Activated T-cell treated with anti-CD3 and anti-CD28 coated beads for 1 hour (primary cell): ENCODE measurements around the gene DCXR.

Experiments used
- DNase-seq: peaks from one replicate; pipeline ENCODE4 v3.0.0-alpha.2; 2020; ENCODE audit warnings: low read depth

The DCXR gene

GRCh38 chr17:82055023-82055964 lies 17.8 kb upstream of the DCXR start:
- DNase-seq: no peak

- DNase-seq: no peak
These were observed 17.0 kb upstream of the DCXR start for GRCh38 chr17:82054351-82055022.

GRCh38 chr17:82053556-82054263 lies 16.2 kb upstream of the DCXR start:
- DNase-seq: no peak

GRCh38 chr17:82053130-82053529 lies 15.6 kb upstream of the DCXR start:
- no peak for DNase-seq

GRCh38 chr17:82052638-82053059 lies 15.2 kb upstream of the DCXR start:
- no peak for DNase-seq

- peak; percentile 79 for DNase-seq
These were observed 14.5 kb upstream of the DCXR start, which contains the start of the genes GPS1 and RFNG for GRCh38 chr17:82051776-82052637. GPS1 (plus strand) TSS chr17:82051898; CDS start chr17:82051932, 34 bp downstream. RFNG (minus strand) TSS chr17:82051811; CDS start chr17:82051766, 45 bp downstream.

GRCh38 chr17:82050761-82051641 lies 13.5 kb upstream of the DCXR start:
- DNase-seq: no peak

GRCh38 chr17:82050152-82050760 lies 12.8 kb upstream of the DCXR start:
- DNase-seq: no peak

- DNase-seq: no peak
These were observed 12.0 kb upstream of the DCXR start for GRCh38 chr17:82049521-82049971.

GRCh38 chr17:82049106-82049505 lies 11.6 kb upstream of the DCXR start:
- DNase-seq: no peak

- DNase-seq: no peak
These were observed 11.1 kb upstream of the DCXR start for GRCh38 chr17:82048571-82048971.

GRCh38 chr17:82047914-82048570 lies 10.5 kb upstream of the DCXR start:
- no peak for DNase-seq

GRCh38 chr17:82047379-82047778 lies 9.9 kb upstream of the DCXR start:
- no peak for DNase-seq

GRCh38 chr17:82046903-82047302 lies 9.4 kb upstream of the DCXR start:
- DNase-seq: no peak

- DNase-seq: no peak
These were observed 8.5 kb upstream of the DCXR start for GRCh38 chr17:82045936-82046484.

- DNase-seq: no peak
These were observed 6.0 kb upstream of the DCXR start for GRCh38 chr17:82043507-82043906.

- no peak for DNase-seq
These were observed 5.2 kb upstream of the DCXR start for GRCh38 chr17:82042649-82043048.

GRCh38 chr17:82041144-82041814 lies 3.8 kb upstream of the DCXR start:
- no peak for DNase-seq
